Kidney (tissue), 14 donors: ENCODE data around the gene TCF7L2. TPM values are rescaled to one million over a fixed set of nuclear protein-coding genes. Genes with fewer than 3 reads are reported as not detected.

Experiments used
- DNase-seq, 5 donors: peaks; one replicate each; pipeline ENCODE4 v3.0.0-alpha.2; 2013 to 2020
- FAIRE-seq: peaks from 2 replicates; lab custom pipeline; 2012; peaks lifted over from hg19 to GRCh38; lab: Jason Lieb, UNC
- H3K27ac ChIP-seq, 2 donors: one replicate each; pipeline ENCODE4 v1.7.0; 2013; ENCODE audit warnings: low read depth in 2 of 2, low read length in 2 of 2, inconsistent platforms in 1 of 2
- H3K27me3 ChIP-seq: one replicate; pipeline ENCODE4 v1.7.1; 2013; ENCODE audit warnings: low read length, inconsistent platforms; ENCODE audit not compliant: control insufficient read depth, insufficient read depth
- H3K36me3 ChIP-seq, 3 donors: one replicate each; pipeline versions ENCODE4 v1.7.0 to v1.7.1; 2013; ENCODE audit warnings: low read length in 3 of 3, control low read depth in 1 of 3, inconsistent platforms in 1 of 3; ENCODE audit not compliant: insufficient read depth in 3 of 3, control insufficient read depth in 2 of 3
- H3K4me1 ChIP-seq, 3 donors: one replicate each; pipeline versions ENCODE4 v1.7.0 to v1.7.1; 2013; ENCODE audit warnings: low read length in 3 of 3, inconsistent platforms in 1 of 3, low read depth in 1 of 3; ENCODE audit not compliant: control insufficient read depth in 2 of 3, insufficient read depth in 2 of 3
- H3K4me3 ChIP-seq, 3 donors: one replicate each; pipeline versions ENCODE4 v1.7.0 to v1.8.1; 2013; ENCODE audit warnings: low read length in 3 of 3, control low read depth in 1 of 3, inconsistent platforms in 1 of 3
- H3K9ac ChIP-seq, 3 donors: one replicate each; pipeline versions ENCODE4 v1.7.0 to v1.7.1; 2013; ENCODE audit warnings: low read length in 3 of 3, control low read depth in 1 of 3, inconsistent platforms in 1 of 3
- H3K9me3 ChIP-seq, 3 donors: one replicate each; pipeline versions ENCODE4 v1.7.0 to v1.7.1; 2013; ENCODE audit warnings: low read length in 3 of 3, control low read depth in 1 of 3, inconsistent platforms in 1 of 3; ENCODE audit not compliant: control insufficient read depth in 2 of 3, insufficient read depth in 1 of 3
- intact Hi-C: fragments of 100-400 bp; cut with DNase I; formaldehyde crosslinking; loops from one replicate; pipeline ENCODE4 v1.11.1; 2022
- polyA plus RNA-seq: library from polyadenylated mRNA; stranded (reverse); fragments of 350-450 nt; fragmentation: Illumina TruSeq; extraction: RNeasy Lipid Tissue Mini Kit (QIAGEN cat#74804); gene quantifications from one replicate; pipeline ENCODE4 v1.2.3, GENCODE V29; 2014; ENCODE audit warnings: low read depth, low replicate concordance; ENCODE audit not compliant: insufficient read depth
- total RNA-seq: library from RNA; stranded (reverse); fragmentation: NEBNext Ultra II Directional; extraction: Animal tissue kit (Norgen Biotek cat#: 25700); gene quantifications from one replicate; pipeline ENCODE4 v1.2.1, GENCODE V29; 2021
- TF ChIP-seq, protein P1 (sequence below): IDR thresholded peaks from 3 replicates; pipeline ENCODE4 v1.5.1; 2012; ENCODE audit warnings: mild to moderate bottlenecking, moderate library complexity, borderline replicate concordance; ENCODE audit not compliant: insufficient read depth; ENCODE audit errors: extremely low read depth
- donor health status: control.
- donor health status: control.
- donor health status: control.
- donor health status: control.
- donor health status: control.
- donor health status: DM: yes; HTN: yes; CAD: no.
- donor health status: Normal renal cell carcinoma (clear cell type).

TCF7L2 gene
- total and polyA plus RNA-seq, 2 donors from 2014 or later = 6.5 to 32.4 TPM

DNA sequence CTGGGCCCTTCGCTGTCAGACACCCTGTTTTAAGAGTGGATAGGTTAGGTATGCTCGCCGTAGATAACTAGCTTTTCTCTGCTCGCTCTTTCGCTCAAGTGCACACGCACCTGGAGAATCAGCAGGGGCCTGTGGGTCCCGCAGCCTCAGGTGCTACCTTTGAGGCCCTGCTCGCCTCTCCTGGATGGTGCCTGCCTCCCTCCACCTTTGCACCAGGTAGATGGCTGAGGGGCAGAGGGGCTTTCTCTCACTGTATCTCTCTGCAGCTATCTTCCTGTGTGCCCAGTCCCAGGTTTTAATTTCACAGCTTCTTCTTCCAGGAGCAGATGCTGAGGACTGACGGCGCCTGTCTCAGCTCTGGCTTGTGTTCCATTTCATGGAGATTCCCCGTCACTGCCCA is 227.9 kb downstream of the TCF7L2 start:
- DNase-seq (no peak), FAIRE-seq (no peak)
- H3K27ac ChIP-seq = no peak overlapping the region
- intact Hi-C loops = no loop called here
- H3K4me1 ChIP-seq = no peaks in the 10 kb centered on the region
- H3K27me3 ChIP-seq = no peaks in the 10 kb centered on the region
- no peaks in the 10 kb centered on the region for H3K36me3 ChIP-seq
- no peak overlapping the region for H3K9ac ChIP-seq
- TF ChIP-seq, protein P1, sequence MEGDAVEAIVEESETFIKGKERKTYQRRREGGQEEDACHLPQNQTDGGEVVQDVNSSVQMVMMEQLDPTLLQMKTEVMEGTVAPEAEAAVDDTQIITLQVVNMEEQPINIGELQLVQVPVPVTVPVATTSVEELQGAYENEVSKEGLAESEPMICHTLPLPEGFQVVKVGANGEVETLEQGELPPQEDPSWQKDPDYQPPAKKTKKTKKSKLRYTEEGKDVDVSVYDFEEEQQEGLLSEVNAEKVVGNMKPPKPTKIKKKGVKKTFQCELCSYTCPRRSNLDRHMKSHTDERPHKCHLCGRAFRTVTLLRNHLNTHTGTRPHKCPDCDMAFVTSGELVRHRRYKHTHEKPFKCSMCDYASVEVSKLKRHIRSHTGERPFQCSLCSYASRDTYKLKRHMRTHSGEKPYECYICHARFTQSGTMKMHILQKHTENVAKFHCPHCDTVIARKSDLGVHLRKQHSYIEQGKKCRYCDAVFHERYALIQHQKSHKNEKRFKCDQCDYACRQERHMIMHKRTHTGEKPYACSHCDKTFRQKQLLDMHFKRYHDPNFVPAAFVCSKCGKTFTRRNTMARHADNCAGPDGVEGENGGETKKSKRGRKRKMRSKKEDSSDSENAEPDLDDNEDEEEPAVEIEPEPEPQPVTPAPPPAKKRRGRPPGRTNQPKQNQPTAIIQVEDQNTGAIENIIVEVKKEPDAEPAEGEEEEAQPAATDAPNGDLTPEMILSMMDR = no peak
- no peaks in the 10 kb centered on the region for H3K9me3 ChIP-seq
- no peak overlapping the region for H3K4me3 ChIP-seq

DNA sequence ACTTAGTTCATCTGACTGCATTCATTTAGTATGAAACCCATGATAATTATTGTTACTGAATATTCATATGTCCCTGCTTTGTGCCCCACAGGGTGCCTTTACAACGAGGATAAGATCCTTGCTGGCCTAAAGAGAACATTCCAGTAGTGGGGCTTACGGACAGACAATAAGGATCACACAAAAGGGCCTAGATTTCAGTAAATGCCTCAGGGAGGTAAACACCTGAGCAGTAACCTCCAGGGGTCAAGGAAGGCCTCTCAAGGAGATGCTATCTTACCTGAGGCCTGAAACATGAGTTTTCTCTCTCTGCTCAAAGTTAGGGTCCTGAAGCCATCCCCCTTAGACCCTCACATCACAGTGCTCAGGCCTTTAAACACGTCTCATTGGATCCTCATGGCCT is 228.7 kb downstream of the TCF7L2 start:
- TF ChIP-seq, protein P1 = no peak
- H3K9me3 ChIP-seq = no peaks in the 10 kb centered on the region
- no peaks in the 10 kb centered on the region for H3K36me3 ChIP-seq
- H3K4me1 ChIP-seq = no peaks in the 10 kb centered on the region
- H3K9ac ChIP-seq = no peak overlapping the region
- FAIRE-seq = no peak
- intact Hi-C loops = no loop called here
- no peak overlapping the region for H3K4me3 ChIP-seq
- no peak for DNase-seq
- no peaks in the 10 kb centered on the region for H3K27me3 ChIP-seq
- H3K27ac ChIP-seq = no peak overlapping the region

DNA sequence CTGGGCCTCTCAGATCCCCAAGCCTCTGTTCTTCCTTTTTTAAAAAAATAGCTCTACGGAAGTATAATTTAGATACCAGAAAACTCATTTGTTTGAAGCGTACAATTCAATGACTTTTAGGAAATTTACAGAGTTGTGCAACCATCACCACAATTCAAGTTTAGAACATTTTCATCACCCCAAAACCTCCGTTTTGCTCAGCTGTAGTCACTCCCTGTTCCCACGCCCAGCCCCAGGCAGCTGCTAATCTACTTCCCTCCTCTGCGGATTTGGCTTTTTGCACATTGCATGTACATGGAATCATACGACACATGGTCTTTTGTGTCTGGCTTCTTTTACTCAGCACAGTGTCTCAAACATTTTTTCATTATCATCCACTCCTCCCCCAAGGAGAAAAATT is 229.2 kb downstream of the TCF7L2 start:
- intact Hi-C loops = no loop called here
- no peaks in the 10 kb centered on the region for H3K9me3 ChIP-seq
- H3K27ac ChIP-seq = no peak overlapping the region
- H3K4me1 ChIP-seq = no peaks in the 10 kb centered on the region
- no peaks in the 10 kb centered on the region for H3K36me3 ChIP-seq
- FAIRE-seq (no peak), DNase-seq (no peak)
- H3K27me3 ChIP-seq = no peaks in the 10 kb centered on the region
- H3K9ac ChIP-seq = no peak overlapping the region
- H3K4me3 ChIP-seq = no peak overlapping the region
- TF ChIP-seq, protein P1 = no peak

DNA sequence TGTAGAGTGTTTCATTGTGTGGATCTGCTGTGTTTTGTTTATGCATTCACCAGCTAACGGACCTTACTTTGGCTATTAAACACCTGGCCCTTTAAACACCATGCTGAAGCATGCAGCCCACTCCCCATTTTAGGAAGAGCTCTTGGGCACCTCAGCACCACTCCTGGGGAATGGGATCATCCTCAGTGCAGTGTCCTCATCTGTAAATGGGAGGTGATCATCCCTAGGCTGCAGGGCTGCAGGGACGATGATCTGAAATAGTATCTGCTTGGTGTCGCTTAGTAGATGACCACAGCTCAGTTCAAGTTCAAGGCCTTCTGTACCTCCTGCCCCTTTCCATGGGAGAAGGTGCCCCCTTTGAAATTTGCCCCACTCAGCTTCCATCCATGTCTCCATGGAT is 229.9 kb downstream of the TCF7L2 start:
- H3K4me3 ChIP-seq = no peak overlapping the region
- FAIRE-seq (no peak), DNase-seq (no peak)
- H3K4me1 ChIP-seq = no peaks in the 10 kb centered on the region
- TF ChIP-seq, protein P1 = no peak
- no peak overlapping the region for H3K27ac ChIP-seq
- no peak overlapping the region for H3K9ac ChIP-seq
- intact Hi-C loops = no loop called here
- H3K36me3 ChIP-seq = no peaks in the 10 kb centered on the region
- no peaks in the 10 kb centered on the region for H3K9me3 ChIP-seq
- H3K27me3 ChIP-seq = no peaks in the 10 kb centered on the region
